GM12878 (cell line): ENCODE results near the gene TTC33. TPM values are rescaled to one million over a fixed set of nuclear protein-coding genes. Genes with fewer than 3 reads are reported as not detected.

Experiments used
- ATAC-seq: fragments of 200-7000 bp; cut with Tn5 transposase; 3 replicates; pipeline ENCODE4 v1.9.1; 2020; ENCODE audit warnings: mild to moderate bottlenecking, moderate library complexity
- BruUV-seq: library from RNA; stranded (reverse); fragments of 400-500 nt; replicated peaks from 2 replicates; lab custom pipeline; 2021; lab: Mats Ljungman, UMichigan
- CTCF ChIA-PET: fragments of 300-600 bp; sonication (Branson Sonifier 250); formaldehyde crosslinking; extraction: SDS; loops from one replicate; lab custom pipeline; 2021; ENCODE audit warnings: inconsistent platforms; lab: Yijun Ruan, JAX
- POLR2A ChIA-PET: fragments of 350-600 bp; formaldehyde crosslinking; extraction: SDS; loops from one replicate; lab custom pipeline; 2021; ENCODE audit warnings: inconsistent platforms; lab: Charles Lee
- RAD21 ChIA-PET: fragments of 300-600 bp; sonication (Branson Sonifier 250); formaldehyde crosslinking; loops from one replicate; lab custom pipeline; 2023; ENCODE audit warnings: antibody characterized with exemption; ENCODE audit not compliant: unreplicated experiment; lab: Charles Lee
- SMC1A ChIA-PET: fragments of 300-600 bp; sonication (Branson Sonifier 250); formaldehyde crosslinking; loops from one replicate; lab custom pipeline; 2023; ENCODE audit not compliant: unreplicated experiment, uncharacterized antibody; lab: Charles Lee
- DNase-seq: peaks from one replicate; pipeline ENCODE4 v3.0.0-alpha.2; 2011; ENCODE audit warnings: low read depth, low spot score
- FAIRE-seq: peaks from 3 replicates; lab custom pipeline; 2011; peaks lifted over from hg19 to GRCh38; lab: Jason Lieb, UNC
- H2AFZ ChIP-seq: 2 replicates; pipeline ENCODE4 v1.6.0; 2011; ENCODE audit warnings: low read depth, low read length, control low read depth; ENCODE audit not compliant: control insufficient read depth
- H3K27ac ChIP-seq: 2 replicates; pipeline ENCODE4 v1.5.1; 2011; ENCODE audit warnings: control low read depth; ENCODE audit not compliant: control insufficient read depth, insufficient read depth
- H3K27me3 ChIP-seq, 2 experiments: replicated peaks in 1 of 2; 2 replicates each; pipeline versions ENCODE4 v1.6.0 to v1.6.1; 2011; ENCODE audit warnings: low read length in 1 of 2; ENCODE audit not compliant: control insufficient read depth in 2 of 2, insufficient read depth in 2 of 2
- H3K36me3 ChIP-seq, 2 experiments: 2 replicates each; pipeline ENCODE4 v1.5.1; 2011; ENCODE audit warnings: low read length in 1 of 2; ENCODE audit not compliant: control insufficient read depth in 2 of 2, insufficient read depth in 2 of 2
- H3K4me1 ChIP-seq: 2 replicates; pipeline ENCODE4 v1.6.1; 2011; ENCODE audit warnings: mild to moderate bottlenecking, low read length, moderate library complexity, mixed read lengths; ENCODE audit not compliant: control insufficient read depth, insufficient read depth
- H3K4me2 ChIP-seq: 2 replicates; pipeline ENCODE4 v1.6.0; 2011; ENCODE audit warnings: control low read depth; ENCODE audit not compliant: control insufficient read depth, insufficient read depth
- H3K4me3 ChIP-seq: fragments of 200-600 bp; sonication (generic); 2 replicates; pipeline ENCODE4 v1.5.1; 2016
- H3K79me2 ChIP-seq: 2 replicates; pipeline ENCODE4 v1.6.0; 2011; ENCODE audit warnings: low read length; ENCODE audit not compliant: control insufficient read depth, insufficient read depth
- H3K9ac ChIP-seq: 2 replicates; pipeline ENCODE4 v1.8.0; 2011; ENCODE audit warnings: low read length, control low read depth, mixed read lengths; ENCODE audit not compliant: control insufficient read depth, insufficient read depth
- H3K9me3 ChIP-seq: replicated peaks from 3 replicates; pipeline ENCODE4 v1.5.1; 2011; ENCODE audit warnings: mild to moderate bottlenecking, low read length; ENCODE audit not compliant: control insufficient read depth, insufficient read depth
- H4K20me1 ChIP-seq: 2 replicates; pipeline ENCODE4 v1.6.0; 2011; ENCODE audit not compliant: control insufficient read depth, insufficient read depth
- BACH1 ChIP-seq: fragments of 450-650 bp; IDR thresholded peaks from 2 replicates; pipeline ENCODE4 v1.6.1; 2017; ENCODE audit warnings: mild to moderate bottlenecking, borderline replicate concordance
- FOXM1 ChIP-seq: IDR thresholded peaks from 2 replicates; pipeline ENCODE4 v1.6.1; 2012; ENCODE audit warnings: low read depth, mild to moderate bottlenecking, inconsistent platforms, low read length, moderate library complexity
- IKZF2 ChIP-seq, 2 experiments: fragments of 450-650 bp; IDR thresholded peaks; 2 replicates each; pipeline ENCODE4 v1.6.1; 2017; ENCODE audit warnings: mild to moderate bottlenecking in 2 of 2, moderate library complexity in 2 of 2
- NFYB ChIP-seq: IDR thresholded peaks from 2 replicates; pipeline ENCODE4 v1.6.1; 2011; ENCODE audit warnings: low read depth, mild to moderate bottlenecking, low read length, improper control_type of control experiment, moderate library complexity; ENCODE audit not compliant: insufficient read depth
- SMARCA5 ChIP-seq: fragments of 450-650 bp; IDR thresholded peaks from 2 replicates; pipeline ENCODE4 v1.6.1; 2017; ENCODE audit warnings: mild to moderate bottlenecking
- SREBF2 ChIP-seq: IDR thresholded peaks from 2 replicates; pipeline ENCODE4 v1.6.1; 2012; ENCODE audit warnings: mild to moderate bottlenecking, low read length
- SRF ChIP-seq, 2 experiments: IDR thresholded peaks; 2 replicates each; pipeline ENCODE4 v1.6.1; 2011; ENCODE audit warnings: low read depth in 2 of 2, low read length in 2 of 2, mild to moderate bottlenecking in 1 of 2, moderate library complexity in 1 of 2
- SUPT20H ChIP-seq: IDR thresholded peaks from 2 replicates; pipeline ENCODE4 v1.6.1; 2011; ENCODE audit warnings: low read depth, mild to moderate bottlenecking, low read length, moderate library complexity, borderline replicate concordance; ENCODE audit not compliant: control insufficient read depth
- TAF1 ChIP-seq: IDR thresholded peaks from 2 replicates; pipeline ENCODE4 v1.6.1; 2011; ENCODE audit warnings: mild to moderate bottlenecking, low read depth, low read length, borderline replicate concordance
- TCF3 ChIP-seq: IDR thresholded peaks from 2 replicates; pipeline ENCODE4 v1.6.1; 2012; ENCODE audit warnings: low read depth, mild to moderate bottlenecking, low read length, borderline replicate concordance; ENCODE audit not compliant: insufficient read depth
- ZNF274 ChIP-seq: IDR thresholded peaks from one replicate; pipeline ENCODE4 v1.8.0; 2011; ENCODE audit not compliant: insufficient read length, insufficient read depth
- ZSCAN29 ChIP-seq: fragments of 450-650 bp; IDR thresholded peaks from 2 replicates; pipeline ENCODE4 v1.6.1; 2017; ENCODE audit warnings: mild to moderate bottlenecking, moderate library complexity
- ZZZ3 ChIP-seq: IDR thresholded peaks from 2 replicates; pipeline ENCODE4 v1.6.1; 2011; ENCODE audit warnings: low read depth; ENCODE audit not compliant: control insufficient read depth, insufficient read length
- in situ Hi-C: fragments of 300-500 bp; cut with MboI; formaldehyde crosslinking; loops from 9 replicates; pipeline ENCODE4 v1.14.3; 2018; ENCODE audit warnings: mixed read lengths
- intact Hi-C: fragments of 100-400 bp; cut with micrococcal nuclease; formaldehyde crosslinking; loops from one replicate; pipeline ENCODE4 v1.14.2; 2022; ENCODE audit not compliant: unreplicated experiment
- polyA plus RNA-seq, 11 experiments: library from polyadenylated mRNA; depleted of rRNA in 4 of 11; unstranded in 6 of 11; stranded (reverse) in 5 of 11; fragments of >200 nt; fragmentation: Nextera tagmentation in 4 of 11; fragmentation: Illumina TruSeq in 1 of 11; extraction: Ambion mirVana in 4 of 11; extraction: Trizol in 1 of 11; gene quantifications; 1 replicate in 1 of 11; 2 replicates in 10 of 11; pipeline versions ENCODE4 v1.2.1 to v1.2.3, GENCODE V29; 2011 to 2016; ENCODE audit warnings: inconsistent platforms in 2 of 11, missing spikeins in 2 of 11, low read depth in 1 of 11
- total RNA-seq, 4 experiments: library from RNA; depleted of rRNA in 3 of 4; stranded (reverse); fragments of >200 nt in 3 of 4; fragmentation: Illumina TruSeq in 1 of 4; extraction: Trizol in 1 of 4; gene quantifications; 2 replicates each; pipeline versions ENCODE4 v1.2.1 to v1.2.3, GENCODE V29; 2013 to 2021
- TF ChIP-seq, protein P1 (sequence below): fragments of 450-650 bp; IDR thresholded peaks from 2 replicates; pipeline ENCODE4 v1.6.1; 2017; ENCODE audit warnings: mild to moderate bottlenecking, moderate library complexity
- TF ChIP-seq, protein P2 (sequence below): fragments of 150-350 bp; IDR thresholded peaks from 2 replicates; pipeline ENCODE4 v1.6.1; 2016; ENCODE audit warnings: low read depth, low read length
- TF ChIP-seq, protein P3 (sequence below): fragments of 450-650 bp; IDR thresholded peaks from 2 replicates; pipeline ENCODE4 v1.6.1; 2016; ENCODE audit warnings: mild to moderate bottlenecking

Gene TTC33
- total and polyA plus RNA-seq, 10 of the 15 experiments (the other 5 are each of a cell fraction or from before 2014, with no cell fraction given), result 7.9 to 22.3 (median 14.6) TPM

DNA sequence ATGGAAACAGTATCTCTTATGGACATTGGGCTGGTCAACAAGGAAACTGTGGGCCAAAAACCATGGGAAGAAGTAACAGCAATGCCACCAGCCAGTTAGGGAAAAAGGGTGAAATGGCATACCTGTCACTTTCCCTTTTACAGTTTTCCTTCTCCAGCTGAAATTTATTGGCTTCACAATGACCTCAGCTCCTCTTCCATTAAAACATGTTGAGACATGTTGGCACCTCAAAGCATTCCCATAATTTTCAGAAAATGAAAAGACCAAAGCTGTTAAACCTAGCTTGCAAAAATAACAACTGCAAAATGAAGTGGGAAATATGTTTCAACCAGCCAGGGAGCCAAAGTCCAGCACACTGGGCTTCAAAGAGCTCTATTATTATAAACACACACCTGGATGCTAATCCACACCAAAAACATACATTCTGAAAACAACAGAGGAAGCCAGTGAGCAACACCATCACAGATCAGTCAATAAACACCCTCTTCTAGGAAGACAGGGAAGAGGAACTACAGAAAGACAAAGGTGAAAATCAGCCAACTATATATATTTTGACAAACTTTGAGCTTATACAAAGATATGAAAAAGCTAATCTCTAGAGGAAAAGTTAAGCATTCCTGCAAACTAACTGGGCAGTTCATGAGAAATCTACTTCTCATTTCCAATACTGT is 154.4 kb downstream of the TTC33 start:
- no peak for DNase-seq
- Histone ChIP-seq H4K20me1 (no peaks in the 10 kb centered on the region), H3K4me1 (no peaks in the 10 kb centered on the region), H3K4me2 (no peak overlapping the region), H3K27ac (no peak overlapping the region), H3K79me2 (no peaks in the 10 kb centered on the region), H3K27me3 (peaks cover 2% of the 10 kb centered on the region in 2 experiments; a peak in 2 of 4 replicates), H3K36me3 (no peaks in the 10 kb centered on the region), H3K9ac (no peak overlapping the region), H2AFZ (no peak overlapping the region), H3K4me3 (no peak overlapping the region), H3K9me3 (no peaks in the 10 kb centered on the region)
- intact Hi-C loops (no loop called here), in situ Hi-C loops (no loop called here)
- ChIA-PET POLR2A (no interaction called here), RAD21 (no interaction called here), SMC1A (interaction anchor here (0.7 to 2.3 kb wide), 3 partner anchors 48 to 85 kb away, joined by 3 to 5 read pairs (median 3); no protein-coding TSS in a partner anchor), CTCF (interaction anchor here (0.6 to 1.2 kb wide), 2 partner anchors 76 to 1023 kb away, joined by 3 to 4 read pairs; no protein-coding TSS in a partner anchor)
- FAIRE-seq, result no peak
- no peak for ATAC-seq
- no TSS peak for BruUV-seq
- TF ChIP-seq TAF1, result no peak
- TF ChIP-seq SMARCA5, result no peak
- TF ChIP-seq ZZZ3, result no peak
- TF ChIP-seq SREBF2, result no peak
- TF ChIP-seq, protein P1, sequence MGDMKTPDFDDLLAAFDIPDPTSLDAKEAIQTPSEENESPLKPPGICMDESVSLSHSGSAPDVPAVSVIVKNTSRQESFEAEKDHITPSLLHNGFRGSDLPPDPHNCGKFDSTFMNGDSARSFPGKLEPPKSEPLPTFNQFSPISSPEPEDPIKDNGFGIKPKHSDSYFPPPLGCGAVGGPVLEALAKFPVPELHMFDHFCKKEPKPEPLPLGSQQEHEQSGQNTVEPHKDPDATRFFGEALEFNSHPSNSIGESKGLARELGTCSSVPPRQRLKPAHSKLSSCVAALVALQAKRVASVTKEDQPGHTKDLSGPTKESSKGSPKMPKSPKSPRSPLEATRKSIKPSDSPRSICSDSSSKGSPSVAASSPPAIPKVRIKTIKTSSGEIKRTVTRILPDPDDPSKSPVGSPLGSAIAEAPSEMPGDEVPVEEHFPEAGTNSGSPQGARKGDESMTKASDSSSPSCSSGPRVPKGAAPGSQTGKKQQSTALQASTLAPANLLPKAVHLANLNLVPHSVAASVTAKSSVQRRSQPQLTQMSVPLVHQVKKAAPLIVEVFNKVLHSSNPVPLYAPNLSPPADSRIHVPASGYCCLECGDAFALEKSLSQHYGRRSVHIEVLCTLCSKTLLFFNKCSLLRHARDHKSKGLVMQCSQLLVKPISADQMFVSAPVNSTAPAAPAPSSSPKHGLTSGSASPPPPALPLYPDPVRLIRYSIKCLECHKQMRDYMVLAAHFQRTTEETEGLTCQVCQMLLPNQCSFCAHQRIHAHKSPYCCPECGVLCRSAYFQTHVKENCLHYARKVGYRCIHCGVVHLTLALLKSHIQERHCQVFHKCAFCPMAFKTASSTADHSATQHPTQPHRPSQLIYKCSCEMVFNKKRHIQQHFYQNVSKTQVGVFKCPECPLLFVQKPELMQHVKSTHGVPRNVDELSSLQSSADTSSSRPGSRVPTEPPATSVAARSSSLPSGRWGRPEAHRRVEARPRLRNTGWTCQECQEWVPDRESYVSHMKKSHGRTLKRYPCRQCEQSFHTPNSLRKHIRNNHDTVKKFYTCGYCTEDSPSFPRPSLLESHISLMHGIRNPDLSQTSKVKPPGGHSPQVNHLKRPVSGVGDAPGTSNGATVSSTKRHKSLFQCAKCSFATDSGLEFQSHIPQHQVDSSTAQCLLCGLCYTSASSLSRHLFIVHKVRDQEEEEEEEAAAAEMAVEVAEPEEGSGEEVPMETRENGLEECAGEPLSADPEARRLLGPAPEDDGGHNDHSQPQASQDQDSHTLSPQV, result no peak
- TF ChIP-seq FOXM1, result no peak
- TF ChIP-seq SRF (IDR thresholded peaks at IDR 0.05; ENCODE audit: low read depth in 2 of 2, low read length in 2 of 2), result no peak
- no peak for TF ChIP-seq ZSCAN29
- TF ChIP-seq, protein P2, sequence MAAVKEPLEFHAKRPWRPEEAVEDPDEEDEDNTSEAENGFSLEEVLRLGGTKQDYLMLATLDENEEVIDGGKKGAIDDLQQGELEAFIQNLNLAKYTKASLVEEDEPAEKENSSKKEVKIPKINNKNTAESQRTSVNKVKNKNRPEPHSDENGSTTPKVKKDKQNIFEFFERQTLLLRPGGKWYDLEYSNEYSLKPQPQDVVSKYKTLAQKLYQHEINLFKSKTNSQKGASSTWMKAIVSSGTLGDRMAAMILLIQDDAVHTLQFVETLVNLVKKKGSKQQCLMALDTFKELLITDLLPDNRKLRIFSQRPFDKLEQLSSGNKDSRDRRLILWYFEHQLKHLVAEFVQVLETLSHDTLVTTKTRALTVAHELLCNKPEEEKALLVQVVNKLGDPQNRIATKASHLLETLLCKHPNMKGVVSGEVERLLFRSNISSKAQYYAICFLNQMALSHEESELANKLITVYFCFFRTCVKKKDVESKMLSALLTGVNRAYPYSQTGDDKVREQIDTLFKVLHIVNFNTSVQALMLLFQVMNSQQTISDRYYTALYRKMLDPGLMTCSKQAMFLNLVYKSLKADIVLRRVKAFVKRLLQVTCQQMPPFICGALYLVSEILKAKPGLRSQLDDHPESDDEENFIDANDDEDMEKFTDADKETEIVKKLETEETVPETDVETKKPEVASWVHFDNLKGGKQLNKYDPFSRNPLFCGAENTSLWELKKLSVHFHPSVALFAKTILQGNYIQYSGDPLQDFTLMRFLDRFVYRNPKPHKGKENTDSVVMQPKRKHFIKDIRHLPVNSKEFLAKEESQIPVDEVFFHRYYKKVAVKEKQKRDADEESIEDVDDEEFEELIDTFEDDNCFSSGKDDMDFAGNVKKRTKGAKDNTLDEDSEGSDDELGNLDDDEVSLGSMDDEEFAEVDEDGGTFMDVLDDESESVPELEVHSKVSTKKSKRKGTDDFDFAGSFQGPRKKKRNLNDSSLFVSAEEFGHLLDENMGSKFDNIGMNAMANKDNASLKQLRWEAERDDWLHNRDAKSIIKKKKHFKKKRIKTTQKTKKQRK, result no peak
- TF ChIP-seq IKZF2 (IDR thresholded peaks at IDR 0.05), result no peak
- TF ChIP-seq, protein P3, sequence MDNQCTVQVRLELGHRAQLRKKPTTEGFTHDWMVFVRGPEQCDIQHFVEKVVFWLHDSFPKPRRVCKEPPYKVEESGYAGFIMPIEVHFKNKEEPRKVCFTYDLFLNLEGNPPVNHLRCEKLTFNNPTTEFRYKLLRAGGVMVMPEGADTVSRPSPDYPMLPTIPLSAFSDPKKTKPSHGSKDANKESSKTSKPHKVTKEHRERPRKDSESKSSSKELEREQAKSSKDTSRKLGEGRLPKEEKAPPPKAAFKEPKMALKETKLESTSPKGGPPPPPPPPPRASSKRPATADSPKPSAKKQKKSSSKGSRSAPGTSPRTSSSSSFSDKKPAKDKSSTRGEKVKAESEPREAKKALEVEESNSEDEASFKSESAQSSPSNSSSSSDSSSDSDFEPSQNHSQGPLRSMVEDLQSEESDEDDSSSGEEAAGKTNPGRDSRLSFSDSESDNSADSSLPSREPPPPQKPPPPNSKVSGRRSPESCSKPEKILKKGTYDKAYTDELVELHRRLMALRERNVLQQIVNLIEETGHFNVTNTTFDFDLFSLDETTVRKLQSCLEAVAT, result no peak
- TF ChIP-seq NFYB, result no peak
- TF ChIP-seq SUPT20H, result no peak
- TF ChIP-seq ZNF274, result no peak
- TF ChIP-seq TCF3, result no peak
- no peak for TF ChIP-seq BACH1
